ENCODE results near the gene SIAH1. TPM values are rescaled to one million over a fixed set of nuclear protein-coding genes. Genes with fewer than 3 reads are reported as not detected.

SIAH1 gene
- total RNA-seq, 4 donors from 2014 or later = 13.1 to 24.4 (median 16.5) TPM

DNA sequence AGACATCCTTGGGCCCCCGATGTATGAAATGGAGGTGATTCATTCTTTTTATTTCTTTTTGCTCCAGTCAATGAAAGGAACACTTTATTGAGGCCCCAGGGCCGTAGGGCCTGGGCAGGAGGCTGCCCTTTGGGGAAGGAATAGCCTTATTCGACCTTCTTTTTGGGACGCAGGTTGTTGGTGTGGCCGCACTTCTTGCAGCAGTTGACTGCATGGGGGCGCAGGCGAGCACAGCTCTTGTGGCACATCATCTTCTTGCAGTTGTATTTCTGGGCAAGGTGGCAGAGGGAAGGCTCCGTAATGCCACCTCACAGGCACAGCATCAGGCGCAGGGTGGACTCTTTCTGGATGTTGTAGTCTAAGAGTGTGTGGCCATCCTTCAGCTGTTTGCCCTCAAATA is 50.9 kb downstream of the SIAH1 start:
- Histone ChIP-seq H3K27ac (no peak overlapping the region), H3K27me3 (no peaks in the 10 kb centered on the region), H3K4me3 (no peak overlapping the region), H3K9me3 (no peaks in the 10 kb centered on the region), H3K4me1 (peaks cover 0 to 14% (median 0%) of the 10 kb centered on the region in 3 donors), H3K36me3 (peaks cover 0 to 61% (median 7%) of the 10 kb centered on the region in 3 donors)
- no peak for TF ChIP-seq POLR2A (IDR thresholded peaks at IDR 0.05)
- TF ChIP-seq, protein P1, sequence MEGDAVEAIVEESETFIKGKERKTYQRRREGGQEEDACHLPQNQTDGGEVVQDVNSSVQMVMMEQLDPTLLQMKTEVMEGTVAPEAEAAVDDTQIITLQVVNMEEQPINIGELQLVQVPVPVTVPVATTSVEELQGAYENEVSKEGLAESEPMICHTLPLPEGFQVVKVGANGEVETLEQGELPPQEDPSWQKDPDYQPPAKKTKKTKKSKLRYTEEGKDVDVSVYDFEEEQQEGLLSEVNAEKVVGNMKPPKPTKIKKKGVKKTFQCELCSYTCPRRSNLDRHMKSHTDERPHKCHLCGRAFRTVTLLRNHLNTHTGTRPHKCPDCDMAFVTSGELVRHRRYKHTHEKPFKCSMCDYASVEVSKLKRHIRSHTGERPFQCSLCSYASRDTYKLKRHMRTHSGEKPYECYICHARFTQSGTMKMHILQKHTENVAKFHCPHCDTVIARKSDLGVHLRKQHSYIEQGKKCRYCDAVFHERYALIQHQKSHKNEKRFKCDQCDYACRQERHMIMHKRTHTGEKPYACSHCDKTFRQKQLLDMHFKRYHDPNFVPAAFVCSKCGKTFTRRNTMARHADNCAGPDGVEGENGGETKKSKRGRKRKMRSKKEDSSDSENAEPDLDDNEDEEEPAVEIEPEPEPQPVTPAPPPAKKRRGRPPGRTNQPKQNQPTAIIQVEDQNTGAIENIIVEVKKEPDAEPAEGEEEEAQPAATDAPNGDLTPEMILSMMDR (IDR thresholded peaks at IDR 0.05) = no peak
- 86 to 89% methylated on average over 5 to 7 of the region's 9 CpGs for WGBS, 2 donors
- intact Hi-C loops (cut with DNase I) = no loop called here
- DNase-seq = no peak

- intact Hi-C loops (cut with DNase I) = no loop called here
- 85 to 92% methylated on average over 5 of the region's 5 CpGs for WGBS, 2 donors
- Histone ChIP-seq H3K27me3 (no peaks in the 10 kb centered on the region), H3K9me3 (no peaks in the 10 kb centered on the region), H3K4me3 (no peak overlapping the region), H3K36me3 (peaks cover 0 to 53% (median 7%) of the 10 kb centered on the region in 3 donors), H3K27ac (no peak overlapping the region), H3K4me1 (peaks cover 0 to 14% (median 0%) of the 10 kb centered on the region in 3 donors)
- DNase-seq = no peak
- TF ChIP-seq, protein P1 (IDR thresholded peaks at IDR 0.05) = no peak
- TF ChIP-seq POLR2A (IDR thresholded peaks at IDR 0.05) = no peak
Observed at GRCh38 chr16:48332978-48333377, 52.2 kb downstream of the SIAH1 start.

GRCh38 chr16:48330841-48331192 is 54.4 kb downstream of the SIAH1 start:
- no peak overlapping the region for H3K27ac ChIP-seq
- no peaks in the 10 kb centered on the region for H3K9me3 ChIP-seq
- WGBS, 2 donors = 23 to 29% methylated on average over 3 of the region's 3 CpGs
- intact Hi-C loops (cut with DNase I) = no loop called here
- no peak overlapping the region for H3K4me3 ChIP-seq
- H3K36me3 ChIP-seq = peaks cover 0 to 32% (median 7%) of the 10 kb centered on the region in 3 donors
- no peaks in the 10 kb centered on the region for H3K27me3 ChIP-seq
- H3K4me1 ChIP-seq = peaks cover 0 to 14% (median 0%) of the 10 kb centered on the region in 3 donors
- no peak for TF ChIP-seq POLR2A (IDR thresholded peaks at IDR 0.05)
- TF ChIP-seq, protein P1 (IDR thresholded peaks at IDR 0.05) = no peak
- no peak for DNase-seq

GRCh38 chr16:48330189-48330840 is 54.9 kb downstream of the SIAH1 start:
- TF ChIP-seq POLR2A (IDR thresholded peaks at IDR 0.05) = no peak
- TF ChIP-seq, protein P1 (IDR thresholded peaks at IDR 0.05) = no peak

GRCh38 chr16:48329138-48329537 is 56.1 kb downstream of the SIAH1 start:
- Histone ChIP-seq H3K27ac (no peak overlapping the region), H3K27me3 (no peaks in the 10 kb centered on the region), H3K9me3 (no peaks in the 10 kb centered on the region), H3K4me3 (no peak overlapping the region), H3K36me3 (peaks cover 0 to 28% (median under 1%) of the 10 kb centered on the region in 3 donors), H3K4me1 (peaks cover 0 to 14% (median 0%) of the 10 kb centered on the region in 3 donors)
- 81 to 90% methylated on average over 4 of the region's 4 CpGs for WGBS, 2 donors
- TF ChIP-seq, protein P1 (IDR thresholded peaks at IDR 0.05) = no peak
- TF ChIP-seq POLR2A (IDR thresholded peaks at IDR 0.05) = no peak
- intact Hi-C loops (cut with DNase I) = no loop called here
- no peak for DNase-seq

More at GRCh38 chr16:48330189-48330840, 54.9 kb downstream of the SIAH1 start:
- Histone ChIP-seq H3K36me3 (peaks cover 0 to 31% (median 7%) of the 10 kb centered on the region in 3 donors), H3K9me3 (no peaks in the 10 kb centered on the region), H3K4me1 (peaks cover 0 to 14% (median 0%) of the 10 kb centered on the region in 3 donors), H3K27ac (no peak overlapping the region), H3K27me3 (no peaks in the 10 kb centered on the region), H3K4me3 (no peak overlapping the region)
- intact Hi-C loops (cut with DNase I) = no loop called here
- no peak for DNase-seq
- WGBS, 2 donors = 95% methylated on average over 2 of the region's 2 CpGs
